IMR-90 (cell line): Measurements from ENCODE around the gene NOL6. TPM values are rescaled to one million over a fixed set of nuclear protein-coding genes. Genes with fewer than 3 reads are reported as not detected.

Experiments
- ATAC-seq: fragments of 200-7000 bp; cut with Tn5 transposase; 2 replicates; pipeline ENCODE4 v1.9.1; 2020; ENCODE audit warnings: low read depth, mild to moderate bottlenecking, moderate library complexity
- BruUV-seq: library from RNA; stranded (reverse); fragments of 400-500 nt; replicated peaks from 2 replicates; lab custom pipeline; 2021; lab: Mats Ljungman, UMichigan
- CTCF ChIA-PET: fragments of 300-600 bp; formaldehyde crosslinking; extraction: SDS; loops from one replicate; lab custom pipeline; 2021; ENCODE audit warnings: antibody characterized with exemption; lab: Yijun Ruan, JAX
- POLR2A ChIA-PET: fragments of 300-600 bp; sonication (Branson Sonifier 250); formaldehyde crosslinking; loops from one replicate; lab custom pipeline; 2022; ENCODE audit warnings: antibody characterized with exemption; ENCODE audit not compliant: unreplicated experiment; lab: Charles Lee
- DNase-seq: peaks from one replicate; pipeline ENCODE4 v3.0.0; 2013
- H2AFZ ChIP-seq: replicated peaks from 2 replicates; pipeline ENCODE3; 2013; ENCODE audit warnings: low read length, mild to moderate bottlenecking; ENCODE audit not compliant: poor library complexity
- H2AK5ac ChIP-seq: 2 replicates; pipeline ENCODE4 v1.6.1; 2013; ENCODE audit warnings: low read depth, low read length, inconsistent platforms
- H2AK9ac ChIP-seq: replicated peaks from 2 replicates; pipeline ENCODE3; 2013; ENCODE audit warnings: mild to moderate bottlenecking, low read depth, low read length, moderate library complexity; ENCODE audit not compliant: poor library complexity
- H2BK120ac ChIP-seq: 2 replicates; pipeline ENCODE4 v1.6.1; 2013; ENCODE audit warnings: low read depth, low read length, inconsistent platforms
- H2BK15ac ChIP-seq: 3 replicates; pipeline ENCODE4 v1.6.1; 2013; ENCODE audit warnings: low read depth, low read length, inconsistent platforms
- H2BK20ac ChIP-seq: 2 replicates; pipeline ENCODE4 v1.6.1; 2013; ENCODE audit warnings: low read depth, mild to moderate bottlenecking, inconsistent platforms, low read length, moderate library complexity
- H2BK5ac ChIP-seq: 2 replicates; pipeline ENCODE4 v1.6.1; 2013; ENCODE audit warnings: mild to moderate bottlenecking, low read depth, low read length, inconsistent platforms; ENCODE audit not compliant: poor library complexity, severe bottlenecking
- H3K14ac ChIP-seq: replicated peaks from 2 replicates; pipeline ENCODE4 v1.6.1; 2013; ENCODE audit warnings: low read depth, low read length, inconsistent platforms
- H3K18ac ChIP-seq: 2 replicates; pipeline ENCODE4 v1.6.1; 2013; ENCODE audit warnings: low read depth, low read length, control low read depth
- H3K23ac ChIP-seq: 2 replicates; pipeline ENCODE4 v1.6.1; 2013; ENCODE audit warnings: low read depth, low read length, inconsistent platforms
- H3K27ac ChIP-seq: 2 replicates; pipeline ENCODE4 v1.5.1; 2013; ENCODE audit warnings: mild to moderate bottlenecking, control low read depth, low read length; ENCODE audit not compliant: insufficient read depth
- H3K27me3 ChIP-seq: 2 replicates; pipeline ENCODE4 v1.6.1; 2013; ENCODE audit warnings: low read length; ENCODE audit not compliant: control insufficient read depth, insufficient read depth
- H3K36me3 ChIP-seq: 2 replicates; pipeline ENCODE4 v1.6.1; 2013; ENCODE audit warnings: low read length, mixed read lengths; ENCODE audit not compliant: control insufficient read depth, insufficient read depth
- H3K4ac ChIP-seq: 2 replicates; pipeline ENCODE4 v1.6.1; 2013; ENCODE audit warnings: low read depth, low read length, inconsistent platforms
- H3K4me1 ChIP-seq: 2 replicates; pipeline ENCODE4 v1.6.1; 2013; ENCODE audit warnings: low read length, mixed read lengths; ENCODE audit not compliant: control insufficient read depth, insufficient read depth
- H3K4me2 ChIP-seq: 2 replicates; pipeline ENCODE4 v1.6.1; 2013; ENCODE audit warnings: low read depth, mild to moderate bottlenecking, control low read depth, low read length, moderate library complexity
- H3K4me3 ChIP-seq: 2 replicates; pipeline ENCODE4 v1.5.1; 2013; ENCODE audit warnings: low read depth, mild to moderate bottlenecking, control low read depth, low read length, moderate library complexity; ENCODE audit not compliant: insufficient read depth
- H3K56ac ChIP-seq: 2 replicates; pipeline ENCODE4 v1.6.1; 2013; ENCODE audit warnings: low read length, inconsistent platforms; ENCODE audit not compliant: insufficient read depth; ENCODE audit errors: extremely low read depth
- H3K79me1 ChIP-seq, 2 experiments: 2 replicates each; pipeline ENCODE4 v1.6.1; 2013; ENCODE audit warnings: low read length in 2 of 2, inconsistent platforms in 1 of 2, low read depth in 1 of 2
- H3K9ac ChIP-seq: 2 replicates; pipeline ENCODE4 v1.6.1; 2013; ENCODE audit warnings: low read depth, low read length, control low read depth
- H3K9me1 ChIP-seq: 2 replicates; pipeline ENCODE4 v1.6.1; 2013; ENCODE audit warnings: low read length, inconsistent platforms; ENCODE audit not compliant: insufficient read depth
- H3K9me3 ChIP-seq: 2 replicates; pipeline ENCODE4 v1.6.1; 2013; ENCODE audit warnings: low read length; ENCODE audit not compliant: control insufficient read depth, insufficient read depth
- H4K20me1 ChIP-seq: 2 replicates; pipeline ENCODE4 v1.6.1; 2013; ENCODE audit warnings: low read length, inconsistent platforms; ENCODE audit not compliant: insufficient read depth
- H4K5ac ChIP-seq: 2 replicates; pipeline ENCODE4 v1.6.1; 2013; ENCODE audit warnings: mild to moderate bottlenecking, low read depth, low read length, control low read depth
- H4K8ac ChIP-seq, 2 experiments: 2 replicates each; pipeline ENCODE4 v1.6.1; 2013; ENCODE audit warnings: low read depth in 2 of 2, low read length in 2 of 2, control low read depth in 1 of 2, inconsistent platforms in 1 of 2
- H4K91ac ChIP-seq: 2 replicates; pipeline ENCODE4 v1.6.1; 2013; ENCODE audit warnings: low read depth, low read length, inconsistent platforms; ENCODE audit not compliant: insufficient read depth
- BHLHE40 ChIP-seq: fragments of 150-350 bp; IDR thresholded peaks from 2 replicates; pipeline ENCODE4 v1.6.1; 2016; ENCODE audit warnings: mild to moderate bottlenecking, low read depth, low read length
- CEBPB ChIP-seq: IDR thresholded peaks from 2 replicates; pipeline ENCODE4 v1.6.1; 2012; ENCODE audit warnings: low read depth, low read length, improper control_type of control experiment
- CHD1 ChIP-seq: IDR thresholded peaks from 2 replicates; pipeline ENCODE4 v1.6.1; 2012; ENCODE audit warnings: low read depth, low read length, improper control_type of control experiment
- FOS ChIP-seq: fragments of 150-350 bp; IDR thresholded peaks from 2 replicates; pipeline ENCODE4 v1.6.1; 2016; ENCODE audit warnings: low read depth, low read length
- MAFK ChIP-seq: IDR thresholded peaks from 2 replicates; pipeline ENCODE4 v1.6.1; 2012; ENCODE audit warnings: low read depth, low read length, improper control_type of control experiment
- MAZ ChIP-seq: IDR thresholded peaks from 2 replicates; pipeline ENCODE4 v1.6.1; 2012; ENCODE audit warnings: low read depth, mild to moderate bottlenecking, low read length, improper control_type of control experiment, moderate library complexity, borderline replicate concordance
- MXI1 ChIP-seq: IDR thresholded peaks from 2 replicates; pipeline ENCODE4 v1.6.1; 2012; ENCODE audit warnings: low read depth, mild to moderate bottlenecking, low read length, moderate library complexity, borderline replicate concordance
- NFE2L2 ChIP-seq: fragments of 150-350 bp; IDR thresholded peaks from 2 replicates; pipeline ENCODE4 v1.6.1; 2016; ENCODE audit warnings: low read depth, mild to moderate bottlenecking, low read length
- POLR2A ChIP-seq: IDR thresholded peaks from 2 replicates; pipeline ENCODE4 v1.6.1; 2012; ENCODE audit warnings: mild to moderate bottlenecking, low read depth, low read length
- RAD21 ChIP-seq: IDR thresholded peaks from 2 replicates; pipeline ENCODE4 v1.6.1; 2012; ENCODE audit warnings: low read length, improper control_type of control experiment
- RCOR1 ChIP-seq: IDR thresholded peaks from 2 replicates; pipeline ENCODE4 v1.6.1; 2012; ENCODE audit warnings: mild to moderate bottlenecking, low read length, improper control_type of control experiment; ENCODE audit not compliant: insufficient replicate concordance
- SMC3 ChIP-seq: fragments of 150-350 bp; IDR thresholded peaks from 2 replicates; pipeline ENCODE4 v1.6.1; 2016; ENCODE audit warnings: low read depth, mild to moderate bottlenecking, antibody characterized with exemption, low read length, moderate library complexity
- WGBS, 2 experiments: methylation state at CpG; one replicate each; pipeline versions ENCODE4 v1.1.5 to v1.1.7; 2013; ENCODE audit warnings: missing lambda C conversion rate in 2 of 2; ENCODE audit not compliant: insufficient read length in 1 of 2; ENCODE audit errors: extremely low coverage in 2 of 2; 5-methylcytosine and 5-hydroxymethylcytosine counted together
- dilution Hi-C: fragments of 300-500 bp; cut with HindIII; formaldehyde crosslinking; loops from one replicate; pipeline ENCODE4 v1.14.3; 2018; ENCODE audit warnings: low sequenced_read_pairs; ENCODE audit not compliant: unreplicated experiment
- in situ Hi-C: fragments of 300-500 bp; cut with MboI; formaldehyde crosslinking; loops from 3 replicates; pipeline ENCODE4 v1.14.3; 2019; ENCODE audit warnings: low sequenced_read_pairs, inconsistent platforms, mixed read lengths
- intact Hi-C: fragments of 100-400 bp; cut with micrococcal nuclease; formaldehyde crosslinking; loops from 2 replicates; pipeline ENCODE4 v1.10.0; 2022
- polyA plus RNA-seq, 3 experiments: library from polyadenylated mRNA; depleted of rRNA; stranded (reverse); fragments of >200 nt; gene quantifications; 2 replicates each; pipeline ENCODE4 v1.2.3, GENCODE V29; 2012; ENCODE audit warnings: low replicate concordance in 1 of 3
- total RNA-seq: library from RNA; depleted of rRNA; stranded (reverse); fragments of >200 nt; gene quantifications from 2 replicates; pipeline ENCODE4 v1.2.3, GENCODE V29; 2012
- TF ChIP-seq, protein P1 (sequence below): fragments of 150-350 bp; IDR thresholded peaks from 2 replicates; pipeline ENCODE4 v1.6.1; 2016; ENCODE audit warnings: low read depth, mild to moderate bottlenecking, low read length, moderate library complexity, borderline replicate concordance
- TF ChIP-seq, protein P2 (sequence below): conservative IDR thresholded peaks from 2 replicates; pipeline ENCODE4 v1.5.1; 2012; ENCODE audit warnings: mild to moderate bottlenecking, low read depth, low read length, improper control_type of control experiment

The NOL6 gene
- total and polyA plus RNA-seq, 2 of the 4 experiments (the other 2 are of a cell fraction), result 47.3 to 71.7 TPM

DNA sequence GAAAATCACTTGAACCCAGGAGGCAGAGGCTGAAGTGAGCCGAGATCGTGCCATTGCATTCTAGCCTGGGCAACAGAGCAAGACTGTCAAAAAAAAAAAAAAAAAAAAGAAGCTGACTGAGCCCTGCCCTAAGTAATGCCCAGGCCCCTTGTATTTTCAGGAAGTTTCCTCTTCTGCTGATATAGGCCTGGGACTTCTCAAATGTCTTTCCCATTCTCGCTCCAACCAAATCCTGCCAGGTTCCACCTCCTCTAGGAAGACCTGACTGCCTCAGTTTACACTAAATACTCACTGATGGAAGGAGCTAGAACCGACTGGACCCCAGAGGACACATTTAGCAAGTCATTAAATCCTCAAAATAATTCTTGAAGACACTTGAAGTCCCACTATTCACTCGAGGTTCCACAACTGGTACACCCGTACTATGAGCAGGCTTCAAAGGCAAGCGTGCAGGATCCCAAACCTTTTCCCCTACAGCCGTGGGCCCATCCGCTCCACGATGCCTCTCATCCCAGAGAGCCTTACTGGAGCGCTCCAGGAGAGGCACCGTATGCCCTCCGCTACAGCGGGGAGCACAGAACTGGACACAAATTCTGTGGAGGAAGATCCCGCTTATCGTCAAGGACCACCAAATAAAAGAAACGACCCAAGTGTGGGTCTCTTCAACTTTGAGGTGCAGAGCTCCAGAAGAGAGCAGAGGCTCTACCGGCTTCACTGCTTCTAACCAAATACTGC, 676 bp downstream of the NOL6 start:
- peak overlapping the region; percentile 10 to 73; a peak in 2 of 4 replicates for H4K8ac ChIP-seq
- H2AFZ ChIP-seq, result peak overlapping the region; percentile 90
- H3K14ac ChIP-seq, result peak overlapping the region; percentile 72
- no peak overlapping the region for H3K18ac ChIP-seq
- peak overlapping the region; percentile 57 for H3K4me3 ChIP-seq
- no peak overlapping the region for H4K5ac ChIP-seq
- H2BK20ac ChIP-seq, result no peak overlapping the region
- H3K9me3 ChIP-seq, result no peaks in the 10 kb centered on the region
- peaks cover 8% of the 10 kb centered on the region; the same call in 1 of the 2 replicates for H4K20me1 ChIP-seq
- H3K27me3 ChIP-seq, result no peaks in the 10 kb centered on the region
- H3K4ac ChIP-seq, result peak overlapping the region; percentile 79
- POLR2A ChIA-PET, result no interaction called here
- peak overlapping the region; percentile 78 for H3K4me2 ChIP-seq
- H3K56ac ChIP-seq, result peak overlapping the region; percentile 78
- in situ Hi-C loops (no loop called here), dilution Hi-C loops (loop anchor here (25.0 kb wide), 1 partner anchor 186 kb away; the partner anchor contains the start of gene NFX1), intact Hi-C loops (loop anchor here (1.0 to 5.0 kb wide), 2 partner anchors 44 to 249 kb away; no protein-coding TSS in a partner anchor)
- no peak overlapping the region for H2BK15ac ChIP-seq
- H3K9me1 ChIP-seq, result peaks cover 8% of the 10 kb centered on the region; the same call in 1 of the 2 replicates
- peaks cover 34% of the 10 kb centered on the region for H3K36me3 ChIP-seq
- WGBS, 2 experiments, result 82% methylated on average over 2 of the region's 18 CpGs; no CpG with 5 or more reads in 1 of the 2 experiments
- peak overlapping the region; percentile 71 for H3K9ac ChIP-seq
- BruUV-seq, result no TSS peak
- H3K79me1 ChIP-seq, result peaks cover 10 to 51% of the 10 kb centered on the region in 2 experiments; a peak in 3 of 4 replicates
- H3K4me1 ChIP-seq, result peaks cover 3% of the 10 kb centered on the region; the same call in 1 of the 2 replicates
- peak overlapping the region; percentile 51 for H2AK5ac ChIP-seq
- peak overlapping the region; percentile 57 for H3K27ac ChIP-seq
- peak overlapping the region; percentile 69 for H3K23ac ChIP-seq
- peak overlapping the region; percentile 92 for H2AK9ac ChIP-seq
- no peak overlapping the region for H2BK5ac ChIP-seq
- H4K91ac ChIP-seq, result peak overlapping the region; percentile 46; the same call in 1 of the 2 replicates
- DNase-seq (no peak), ATAC-seq (peak; percentile 6)
- peak overlapping the region; percentile 3; the same call in 1 of the 2 replicates for H2BK120ac ChIP-seq
- CTCF ChIA-PET, result interaction anchor here (1.4 kb wide), 2 partner anchors 70 to 98 kb away, joined by 4 to 10 read pairs; no protein-coding TSS in a partner anchor
- no peak for TF ChIP-seq MAZ
- no peak for TF ChIP-seq CHD1
- no peak for TF ChIP-seq MAFK
- TF ChIP-seq RCOR1, result no peak
- TF ChIP-seq POLR2A, result no peak
- TF ChIP-seq FOS, result no peak
- no peak for TF ChIP-seq RAD21
- TF ChIP-seq, protein P1, sequence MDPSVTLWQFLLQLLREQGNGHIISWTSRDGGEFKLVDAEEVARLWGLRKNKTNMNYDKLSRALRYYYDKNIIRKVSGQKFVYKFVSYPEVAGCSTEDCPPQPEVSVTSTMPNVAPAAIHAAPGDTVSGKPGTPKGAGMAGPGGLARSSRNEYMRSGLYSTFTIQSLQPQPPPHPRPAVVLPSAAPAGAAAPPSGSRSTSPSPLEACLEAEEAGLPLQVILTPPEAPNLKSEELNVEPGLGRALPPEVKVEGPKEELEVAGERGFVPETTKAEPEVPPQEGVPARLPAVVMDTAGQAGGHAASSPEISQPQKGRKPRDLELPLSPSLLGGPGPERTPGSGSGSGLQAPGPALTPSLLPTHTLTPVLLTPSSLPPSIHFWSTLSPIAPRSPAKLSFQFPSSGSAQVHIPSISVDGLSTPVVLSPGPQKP, result no peak
- no peak for TF ChIP-seq CEBPB
- TF ChIP-seq SMC3, result no peak
- no peak for TF ChIP-seq MXI1
- TF ChIP-seq, protein P2, sequence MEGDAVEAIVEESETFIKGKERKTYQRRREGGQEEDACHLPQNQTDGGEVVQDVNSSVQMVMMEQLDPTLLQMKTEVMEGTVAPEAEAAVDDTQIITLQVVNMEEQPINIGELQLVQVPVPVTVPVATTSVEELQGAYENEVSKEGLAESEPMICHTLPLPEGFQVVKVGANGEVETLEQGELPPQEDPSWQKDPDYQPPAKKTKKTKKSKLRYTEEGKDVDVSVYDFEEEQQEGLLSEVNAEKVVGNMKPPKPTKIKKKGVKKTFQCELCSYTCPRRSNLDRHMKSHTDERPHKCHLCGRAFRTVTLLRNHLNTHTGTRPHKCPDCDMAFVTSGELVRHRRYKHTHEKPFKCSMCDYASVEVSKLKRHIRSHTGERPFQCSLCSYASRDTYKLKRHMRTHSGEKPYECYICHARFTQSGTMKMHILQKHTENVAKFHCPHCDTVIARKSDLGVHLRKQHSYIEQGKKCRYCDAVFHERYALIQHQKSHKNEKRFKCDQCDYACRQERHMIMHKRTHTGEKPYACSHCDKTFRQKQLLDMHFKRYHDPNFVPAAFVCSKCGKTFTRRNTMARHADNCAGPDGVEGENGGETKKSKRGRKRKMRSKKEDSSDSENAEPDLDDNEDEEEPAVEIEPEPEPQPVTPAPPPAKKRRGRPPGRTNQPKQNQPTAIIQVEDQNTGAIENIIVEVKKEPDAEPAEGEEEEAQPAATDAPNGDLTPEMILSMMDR, result no peak
- TF ChIP-seq BHLHE40, result no peak
- no peak for TF ChIP-seq NFE2L2
